Suprapubic skin (tissue), 4 donors: ENCODE measurements around the gene NUDT6. TPM values are rescaled to one million over a fixed set of nuclear protein-coding genes. Genes with fewer than 3 reads are reported as not detected.

ENCODE experiments used
- DNase-seq, 2 donors: peaks; one replicate each; pipeline ENCODE4 v3.0.0-alpha.2; 2019; ENCODE audit warnings: low spot score in 2 of 2
- H3K27ac ChIP-seq: fragments of 200-600 bp; sonication (generic); one replicate; pipeline ENCODE4 v1.5.1; 2019
- H3K27me3 ChIP-seq: fragments of 200-600 bp; sonication (generic); one replicate; pipeline ENCODE4 v1.5.1; 2019
- H3K36me3 ChIP-seq: fragments of 200-600 bp; sonication (generic); one replicate; pipeline ENCODE4 v1.5.1; 2019
- H3K4me1 ChIP-seq: fragments of 200-600 bp; sonication (generic); one replicate; pipeline ENCODE4 v1.5.1; 2019
- H3K4me3 ChIP-seq: fragments of 200-600 bp; sonication (generic); one replicate; pipeline ENCODE4 v1.5.1; 2019; ENCODE audit warnings: mild to moderate bottlenecking
- H3K9me3 ChIP-seq: fragments of 200-600 bp; sonication (generic); one replicate; pipeline ENCODE4 v1.5.1; 2019
- EP300 ChIP-seq: sonication (generic); formaldehyde crosslinking; IDR thresholded peaks from one replicate; pipeline ENCODE4 v1.6.1; 2017; ENCODE audit warnings: antibody characterized with exemption
- POLR2A ChIP-seq, 2 donors: fragments of 450-650 bp; IDR thresholded peaks; one replicate each; pipeline ENCODE4 v1.6.1; 2017; ENCODE audit warnings: antibody characterized with exemption in 2 of 2, mild to moderate bottlenecking in 2 of 2, moderate library complexity in 2 of 2
- POLR2AphosphoS5 ChIP-seq, 3 donors: sonication (generic); formaldehyde crosslinking; IDR thresholded peaks; one replicate each; pipeline ENCODE4 v1.6.1; 2017; ENCODE audit warnings: antibody characterized with exemption in 3 of 3
- WGBS: methylation state at CpG from one replicate; pipeline ENCODE4 v1.1.5; 2018; 5-methylcytosine and 5-hydroxymethylcytosine counted together
- total RNA-seq, 4 donors: library from RNA; depleted of rRNA; stranded (reverse); fragments of >200 nt; gene quantifications; one replicate each; pipeline ENCODE4 v1.1.0, GENCODE V29; 2016
- TF ChIP-seq, protein P1 (sequence below), 2 donors: fragments of 200-600 bp in 1 of 2; fragments of 450-650 bp in 1 of 2; sonication (generic) in 1 of 2; IDR thresholded peaks; one replicate each; pipeline ENCODE4 v1.5.1; 2016 to 2019; ENCODE audit warnings: antibody characterized with exemption in 2 of 2, mild to moderate bottlenecking in 1 of 2, moderate library complexity in 1 of 2

The NUDT6 gene
- total RNA-seq, 4 donors from 2014 or later = 5.3 to 8.1 (median 7.0) TPM

DNA sequence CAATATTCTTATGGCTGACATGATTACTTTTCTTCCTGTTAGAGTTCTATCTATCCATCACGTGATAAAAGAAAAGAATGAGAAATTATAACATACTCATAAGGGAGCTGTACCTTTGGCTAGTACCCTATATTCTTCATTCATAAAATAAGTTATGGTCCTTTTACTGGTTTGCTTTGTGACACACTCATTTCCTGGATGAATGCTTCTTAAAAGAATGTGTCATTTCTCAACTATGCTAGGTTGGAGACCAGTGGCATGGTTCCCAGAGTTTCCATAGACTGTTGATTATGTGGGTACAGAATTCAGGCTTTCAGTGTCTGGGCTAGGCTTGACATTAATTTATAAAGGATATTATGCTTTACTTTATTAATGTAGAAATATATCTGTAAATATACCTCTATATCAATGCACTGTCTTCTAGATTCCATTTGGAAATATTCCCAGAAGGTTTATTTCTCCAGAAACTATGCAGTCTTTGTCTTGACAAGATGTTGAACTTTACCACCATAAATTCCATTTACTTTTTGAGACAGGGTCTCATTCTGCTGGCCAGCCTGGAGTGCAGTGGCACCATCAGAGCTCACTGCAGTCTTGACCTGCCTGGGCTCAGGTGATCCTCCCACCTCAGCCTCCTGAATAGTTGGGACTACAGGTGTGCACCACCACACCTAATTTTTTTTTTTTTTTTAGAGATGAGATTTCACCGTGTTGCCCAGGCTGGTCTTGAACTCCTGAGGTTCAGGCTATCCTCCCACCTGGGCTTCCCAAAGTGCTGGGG is 23.8 kb downstream of the NUDT6 start:
- no peak overlapping the region for H3K27ac ChIP-seq
- TF ChIP-seq POLR2A (IDR thresholded peaks at IDR 0.05) (no peak), EP300 (no peak), POLR2AphosphoS5 (IDR thresholded peaks at IDR 0.05) (no peak)
- peaks cover 4% of the 10 kb centered on the region for H3K4me1 ChIP-seq
- no peaks in the 10 kb centered on the region for H3K27me3 ChIP-seq
- no peaks in the 10 kb centered on the region for H3K36me3 ChIP-seq
- 85% methylated on average over 2 of the region's 2 CpGs for WGBS
- H3K9me3 ChIP-seq = no peaks in the 10 kb centered on the region
- no peak overlapping the region for H3K4me3 ChIP-seq
- DNase-seq = no peak

DNA sequence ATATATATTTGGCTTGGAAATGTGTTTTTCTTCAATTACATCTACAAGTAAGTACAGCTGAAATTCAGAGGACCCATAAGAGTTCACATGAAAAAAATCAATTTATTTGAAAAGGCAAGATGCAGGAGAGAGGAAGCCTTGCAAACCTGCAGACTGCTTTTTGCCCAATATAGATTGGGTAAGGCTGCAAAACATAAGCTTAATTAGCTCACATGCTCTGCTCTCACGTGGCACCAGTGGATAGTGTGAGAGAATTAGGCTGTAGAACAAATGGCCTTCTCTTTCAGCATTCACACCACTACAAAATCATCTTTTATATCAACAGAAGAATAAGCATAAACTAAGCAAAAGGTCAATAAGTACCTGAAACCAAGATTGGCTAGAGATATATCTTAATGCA is 26.1 kb downstream of the NUDT6 start:
- H3K27ac ChIP-seq = no peak overlapping the region
- peaks cover 4% of the 10 kb centered on the region for H3K4me1 ChIP-seq
- H3K27me3 ChIP-seq = no peaks in the 10 kb centered on the region
- H3K36me3 ChIP-seq = peaks cover 3% of the 10 kb centered on the region
- WGBS = 75% methylated on average over 1 of the region's 1 CpG
- no peak overlapping the region for H3K4me3 ChIP-seq
- H3K9me3 ChIP-seq = no peaks in the 10 kb centered on the region
- no peak for TF ChIP-seq POLR2AphosphoS5 (IDR thresholded peaks at IDR 0.05)
- TF ChIP-seq, protein P1, sequence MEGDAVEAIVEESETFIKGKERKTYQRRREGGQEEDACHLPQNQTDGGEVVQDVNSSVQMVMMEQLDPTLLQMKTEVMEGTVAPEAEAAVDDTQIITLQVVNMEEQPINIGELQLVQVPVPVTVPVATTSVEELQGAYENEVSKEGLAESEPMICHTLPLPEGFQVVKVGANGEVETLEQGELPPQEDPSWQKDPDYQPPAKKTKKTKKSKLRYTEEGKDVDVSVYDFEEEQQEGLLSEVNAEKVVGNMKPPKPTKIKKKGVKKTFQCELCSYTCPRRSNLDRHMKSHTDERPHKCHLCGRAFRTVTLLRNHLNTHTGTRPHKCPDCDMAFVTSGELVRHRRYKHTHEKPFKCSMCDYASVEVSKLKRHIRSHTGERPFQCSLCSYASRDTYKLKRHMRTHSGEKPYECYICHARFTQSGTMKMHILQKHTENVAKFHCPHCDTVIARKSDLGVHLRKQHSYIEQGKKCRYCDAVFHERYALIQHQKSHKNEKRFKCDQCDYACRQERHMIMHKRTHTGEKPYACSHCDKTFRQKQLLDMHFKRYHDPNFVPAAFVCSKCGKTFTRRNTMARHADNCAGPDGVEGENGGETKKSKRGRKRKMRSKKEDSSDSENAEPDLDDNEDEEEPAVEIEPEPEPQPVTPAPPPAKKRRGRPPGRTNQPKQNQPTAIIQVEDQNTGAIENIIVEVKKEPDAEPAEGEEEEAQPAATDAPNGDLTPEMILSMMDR (IDR thresholded peaks at IDR 0.05) = no peak
- no peak for TF ChIP-seq POLR2A (IDR thresholded peaks at IDR 0.05)
- no peak for TF ChIP-seq EP300
- no peak for DNase-seq

DNA sequence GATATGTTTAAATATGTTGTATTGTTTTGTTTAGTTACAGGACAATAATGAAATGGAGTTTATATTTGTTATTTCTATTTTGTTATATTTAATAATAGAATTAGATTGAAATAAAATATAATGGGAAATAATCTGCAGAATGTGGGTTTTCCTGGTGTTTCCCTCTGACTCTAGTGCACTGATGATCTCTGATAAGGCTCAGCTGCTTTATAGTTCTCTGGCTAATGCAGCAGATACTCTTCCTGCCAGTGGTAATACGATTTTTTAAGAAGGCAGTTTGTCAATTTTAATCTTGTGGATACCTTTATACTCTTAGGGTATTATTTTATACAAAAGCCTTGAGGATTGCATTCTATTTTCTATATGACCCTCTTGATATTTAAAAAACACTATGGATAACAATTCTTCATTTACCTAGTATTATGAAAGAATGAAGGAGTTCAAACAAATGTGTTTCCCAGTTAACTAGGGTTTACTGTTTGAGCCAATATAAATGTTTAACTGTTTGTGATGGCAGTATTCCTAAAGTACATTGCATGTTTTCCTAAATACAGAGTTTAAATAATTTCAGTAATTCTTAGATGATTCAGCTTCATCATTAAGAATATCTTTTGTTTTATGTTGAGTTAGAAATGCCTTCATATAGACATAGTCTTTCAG is 26.9 kb downstream of the NUDT6 start:
- no peak overlapping the region for H3K27ac ChIP-seq
- H3K9me3 ChIP-seq = no peaks in the 10 kb centered on the region
- no peak for DNase-seq
- TF ChIP-seq EP300 (no peak), POLR2AphosphoS5 (IDR thresholded peaks at IDR 0.05) (no peak), POLR2A (IDR thresholded peaks at IDR 0.05) (no peak)
- TF ChIP-seq, protein P1 (IDR thresholded peaks at IDR 0.05) = no peak
- H3K4me3 ChIP-seq = no peak overlapping the region
- 64% methylated on average over 1 of the region's 1 CpG for WGBS
- no peaks in the 10 kb centered on the region for H3K27me3 ChIP-seq
- H3K36me3 ChIP-seq = peaks cover 3% of the 10 kb centered on the region
- peaks cover 4% of the 10 kb centered on the region for H3K4me1 ChIP-seq

DNA sequence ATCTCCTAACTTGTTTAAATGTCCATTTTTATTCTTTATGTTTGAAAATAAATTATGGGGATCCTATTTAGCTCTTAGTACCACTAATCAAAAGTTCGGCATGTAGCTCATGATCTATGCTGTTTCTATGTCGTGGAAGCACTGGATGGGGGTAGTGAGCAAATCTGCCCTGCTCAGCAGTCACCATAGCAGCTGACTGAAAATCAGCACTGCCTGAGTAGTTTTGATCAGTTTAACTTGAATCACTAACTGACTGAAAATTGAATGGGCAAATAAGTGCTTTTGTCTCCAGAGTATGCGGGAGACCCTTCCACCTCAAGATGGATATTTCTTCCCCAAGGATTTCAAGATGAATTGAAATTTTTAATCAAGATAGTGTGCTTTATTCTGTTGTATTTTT is 27.6 kb downstream of the NUDT6 start:
- Histone ChIP-seq H3K27me3 (no peaks in the 10 kb centered on the region), H3K4me3 (no peak overlapping the region), H3K27ac (no peak overlapping the region), H3K4me1 (peaks cover 5% of the 10 kb centered on the region), H3K9me3 (no peaks in the 10 kb centered on the region), H3K36me3 (peaks cover 3% of the 10 kb centered on the region)
- 98% methylated on average over 3 of the region's 3 CpGs for WGBS
- no peak for DNase-seq
- TF ChIP-seq POLR2AphosphoS5 (IDR thresholded peaks at IDR 0.05) (no peak), POLR2A (IDR thresholded peaks at IDR 0.05) (no peak), EP300 (no peak)
- TF ChIP-seq, protein P1 (IDR thresholded peaks at IDR 0.05) = no peak

DNA sequence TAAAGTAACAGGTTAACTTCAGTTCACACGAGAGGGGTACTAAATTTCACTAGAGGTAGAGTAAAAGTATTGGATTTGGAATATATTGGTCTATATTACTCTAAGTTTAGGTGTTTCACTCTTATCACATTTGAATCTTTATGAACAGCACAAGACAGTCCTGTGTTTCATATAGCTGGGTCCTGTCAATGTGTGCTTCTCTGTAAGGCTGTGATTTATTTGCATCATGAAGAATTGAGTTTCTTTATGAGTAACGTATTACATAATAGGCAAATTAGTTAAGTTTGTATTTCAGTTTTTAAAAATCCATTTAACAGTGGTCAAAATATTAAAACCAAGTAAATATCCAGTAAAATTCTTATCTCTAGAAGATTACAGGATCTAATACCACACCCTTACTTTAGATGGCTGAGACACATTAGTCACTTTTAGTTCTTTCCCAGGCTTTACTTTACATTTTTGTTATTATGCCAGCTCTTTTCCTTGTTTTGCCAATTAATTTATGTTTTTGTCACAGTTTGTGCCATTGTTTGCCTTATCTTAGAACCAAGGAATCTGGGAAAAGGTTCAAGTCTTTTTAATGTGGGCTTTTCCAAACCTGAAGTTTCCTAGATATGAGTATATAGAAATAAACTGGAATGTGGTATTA is 32.1 kb downstream of the NUDT6 start:
- Histone ChIP-seq H3K4me3 (no peak overlapping the region), H3K36me3 (peaks cover 3% of the 10 kb centered on the region), H3K27me3 (no peaks in the 10 kb centered on the region), H3K9me3 (no peaks in the 10 kb centered on the region), H3K4me1 (peaks cover 6% of the 10 kb centered on the region), H3K27ac (peak overlapping the region; percentile 53)
- WGBS = 59% methylated on average over 2 of the region's 2 CpGs
- DNase-seq = no peak
- TF ChIP-seq EP300 (no peak), POLR2AphosphoS5 (IDR thresholded peaks at IDR 0.05) (no peak), POLR2A (IDR thresholded peaks at IDR 0.05) (no peak)
- TF ChIP-seq, protein P1 (IDR thresholded peaks at IDR 0.05) = no peak
